Peyer's patch (tissue), 4 donors: ENCODE measurements around the gene HS3ST5.

Source experiments
- CTCF ChIP-seq, 6 experiments: fragments of 450-650 bp in 4 of 6; fragments of 200-600 bp in 2 of 6; sonication (generic) in 1 of 6; IDR thresholded peaks; one replicate each; pipeline ENCODE4 v1.5.1; 2017 to 2019; ENCODE audit warnings: antibody characterized with exemption in 6 of 6, mild to moderate bottlenecking in 3 of 6, moderate library complexity in 1 of 6
- POLR2A ChIP-seq, 2 donors: fragments of 450-650 bp; IDR thresholded peaks; one replicate each; pipeline ENCODE4 v1.5.1; 2017; ENCODE audit warnings: antibody characterized with exemption in 2 of 2, mild to moderate bottlenecking in 2 of 2, moderate library complexity in 2 of 2

DNA sequence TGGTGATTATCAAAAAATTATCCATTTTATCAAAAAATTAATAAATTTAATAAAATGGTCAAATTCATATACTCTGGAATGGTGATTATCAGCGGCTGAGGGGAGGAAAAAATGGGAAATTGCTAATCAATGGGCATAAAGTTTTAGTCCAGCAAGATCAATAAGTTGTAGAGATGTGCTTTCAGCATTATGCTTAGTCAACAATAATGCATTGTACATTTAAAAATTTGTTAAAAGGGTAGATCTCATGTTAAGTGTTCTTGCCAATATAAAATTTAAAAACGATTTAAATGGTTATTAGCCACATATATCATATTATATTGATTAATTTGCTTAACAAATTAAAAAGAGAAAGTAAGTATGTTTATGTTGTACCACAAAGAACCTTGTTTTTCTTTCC is 56.6 kb downstream of the HS3ST5 start:
- TF ChIP-seq POLR2A (IDR thresholded peaks at IDR 0.05) (no peak), CTCF (IDR thresholded peaks at IDR 0.05) (no peak)
